HG03575 (cell line): ENCODE results near the gene PBRM1.

ENCODE experiments used
- ATAC-seq: cut with Tn5 transposase; IDR thresholded peaks from one replicate; pipeline ENCODE4 v1.9.1; 2021; ENCODE audit not compliant: unreplicated experiment, insufficient number of reproducible peaks, low FRiP score; ENCODE audit errors: extremely low read depth

Gene PBRM1

DNA sequence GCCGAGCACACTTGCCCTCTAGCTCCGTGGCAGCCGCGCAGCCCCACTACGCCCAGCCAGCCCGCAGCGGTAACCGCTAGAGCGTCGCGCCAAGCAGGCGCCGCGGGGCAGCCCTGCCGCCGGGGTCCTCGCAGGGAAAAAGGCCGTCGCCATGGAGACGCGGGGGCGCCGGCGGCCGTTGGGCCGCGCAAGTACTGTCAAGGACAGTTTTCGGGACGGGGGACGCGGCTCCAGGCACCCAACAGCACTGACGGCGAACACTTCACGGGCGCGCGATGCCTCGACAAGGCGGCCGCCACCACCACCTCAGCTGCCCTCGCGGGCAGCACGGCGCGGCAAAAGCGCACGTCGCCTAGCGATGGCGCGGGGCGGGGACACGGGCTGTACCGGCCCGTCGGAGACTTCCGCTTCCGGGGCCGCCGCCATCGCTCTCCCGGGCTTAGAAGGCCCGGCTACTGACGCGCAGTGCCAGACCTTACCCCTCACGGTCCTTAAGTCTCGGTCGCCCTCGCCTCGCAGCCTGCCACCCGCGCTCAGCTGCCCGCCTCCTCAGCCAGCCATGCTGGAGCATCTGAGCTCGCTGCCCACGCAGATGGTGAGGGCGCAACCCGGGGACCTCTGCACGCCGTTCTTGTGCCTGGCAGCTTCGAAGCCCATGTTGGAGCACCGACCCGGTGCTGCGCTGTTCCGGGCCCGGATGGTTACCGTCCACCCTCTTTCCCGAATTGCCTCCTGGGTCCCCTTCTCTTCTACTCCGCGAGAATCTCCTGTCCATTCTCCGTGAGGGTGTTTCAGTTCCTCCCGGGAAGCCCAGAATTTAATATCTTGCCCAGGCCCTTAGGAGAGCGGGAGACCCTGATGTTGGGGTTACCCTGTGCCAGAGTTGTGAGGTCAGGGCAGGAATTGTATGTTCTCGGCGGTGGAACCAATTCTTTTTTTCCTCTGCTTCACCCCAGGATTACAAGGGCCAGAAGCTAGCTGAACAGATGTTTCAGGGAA lies 20.3 kb upstream of the PBRM1 start, which contains the start of the genes GLT8D1 and SPCS1:
Gene GLT8D1 (minus strand): TSS at position 104 of the 999 bp plus-strand sequence. CDS start 5,331 bp downstream, outside the sequence.
Gene SPCS1 (plus strand): TSS at position 419 of the 999 bp plus-strand sequence. CDS start 141 bp downstream, at position 560.
- ATAC-seq, result peak; percentile 24

DNA sequence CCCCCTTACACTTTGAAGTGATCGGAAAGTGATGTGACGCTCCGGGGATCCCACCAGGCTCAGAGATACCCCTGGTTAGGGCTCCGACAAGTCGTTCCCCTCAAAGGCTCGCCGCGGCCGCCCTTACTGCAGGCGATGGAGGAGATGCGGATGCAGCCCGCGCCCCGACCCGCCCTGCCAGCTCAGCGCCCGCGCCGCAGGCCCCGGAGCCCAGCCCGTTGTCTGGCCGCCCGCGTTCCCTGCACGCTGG lies 19.6 kb upstream of the PBRM1 start:
- ATAC-seq, result no peak

- ATAC-seq, result no peak
Observed at GRCh38 chr3:52704611-52705437, 19.1 kb upstream of the PBRM1 start.

GRCh38 chr3:52703341-52703740 lies 17.6 kb upstream of the PBRM1 start:
- no peak for ATAC-seq

GRCh38 chr3:52697632-52697965 lies 11.9 kb upstream of the PBRM1 start:
- no peak for ATAC-seq

GRCh38 chr3:52696830-52697631 lies 11.3 kb upstream of the PBRM1 start:
- no peak for ATAC-seq

- no peak for ATAC-seq
Observed at GRCh38 chr3:52695798-52696671, 10.3 kb upstream of the PBRM1 start.

GRCh38 chr3:52694528-52695189 lies 8.9 kb upstream of the PBRM1 start:
- ATAC-seq, result no peak

- no peak for ATAC-seq
Observed at GRCh38 chr3:52693071-52693470, 7.4 kb upstream of the PBRM1 start.

DNA sequence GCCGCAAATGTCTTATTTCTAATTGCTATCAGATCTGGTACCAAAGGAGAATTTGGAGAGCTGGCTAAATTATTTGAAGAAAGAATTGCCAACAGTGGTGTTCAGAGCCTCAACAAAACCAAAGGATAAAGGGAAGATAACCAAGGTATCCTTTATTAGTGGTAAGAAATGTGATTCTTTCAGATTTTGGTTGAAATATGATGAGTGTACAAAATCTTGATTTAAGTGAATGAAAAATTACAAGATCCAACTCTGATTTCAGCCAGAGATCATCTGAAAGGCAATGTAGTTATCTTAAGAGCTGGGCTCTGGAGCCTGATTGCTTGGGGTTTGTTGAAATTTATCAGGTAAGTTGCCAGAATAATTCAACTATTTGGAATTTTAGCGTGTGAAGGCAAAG lies 4.8 kb upstream of the PBRM1 start:
- no peak for ATAC-seq

DNA sequence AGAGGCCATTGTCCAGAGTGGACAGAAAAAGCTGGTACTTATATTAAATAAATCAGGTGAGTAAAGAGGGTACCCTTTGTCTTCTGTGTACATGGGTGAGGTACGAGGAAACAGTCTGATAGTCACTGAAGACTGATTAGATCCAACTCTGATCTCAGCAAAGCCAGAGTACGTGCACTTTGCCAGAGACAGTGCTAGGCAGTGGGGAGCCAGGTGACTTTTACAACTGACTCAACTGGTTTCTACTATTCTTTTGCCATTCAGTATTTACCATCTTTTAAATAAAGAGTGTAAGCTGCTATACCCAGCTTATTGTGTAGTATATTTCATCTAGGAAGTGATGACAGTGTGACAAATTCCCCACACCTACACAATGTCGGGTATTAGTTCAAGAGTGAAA lies 3.4 kb upstream of the PBRM1 start:
- no peak for ATAC-seq

DNA sequence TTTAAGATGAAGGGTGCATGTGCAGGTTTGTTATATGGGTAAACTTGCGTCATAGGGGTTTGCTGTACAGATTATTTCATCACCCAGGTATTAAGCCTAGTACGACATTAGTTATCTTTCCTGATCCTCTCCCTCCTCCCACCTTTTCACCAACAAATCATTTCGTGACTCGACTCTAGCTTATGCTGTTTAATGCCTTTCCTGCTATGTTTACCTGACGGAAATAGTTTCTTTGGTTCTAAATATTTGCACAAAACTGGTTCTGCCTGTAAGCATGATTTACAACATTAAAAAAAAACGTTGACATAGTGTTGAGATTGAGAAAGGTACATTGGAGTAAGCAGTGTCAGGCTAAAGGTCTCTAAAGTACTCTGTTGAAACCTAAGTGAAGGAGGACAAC lies 2.6 kb upstream of the PBRM1 start:
- no peak for ATAC-seq

GRCh38 chr3:52685285-52685708 lies 416 bp downstream of the PBRM1 start:
- ATAC-seq, result no peak

GRCh38 chr3:52684184-52684583 lies 1.5 kb downstream of the PBRM1 start:
- ATAC-seq, result no peak

DNA sequence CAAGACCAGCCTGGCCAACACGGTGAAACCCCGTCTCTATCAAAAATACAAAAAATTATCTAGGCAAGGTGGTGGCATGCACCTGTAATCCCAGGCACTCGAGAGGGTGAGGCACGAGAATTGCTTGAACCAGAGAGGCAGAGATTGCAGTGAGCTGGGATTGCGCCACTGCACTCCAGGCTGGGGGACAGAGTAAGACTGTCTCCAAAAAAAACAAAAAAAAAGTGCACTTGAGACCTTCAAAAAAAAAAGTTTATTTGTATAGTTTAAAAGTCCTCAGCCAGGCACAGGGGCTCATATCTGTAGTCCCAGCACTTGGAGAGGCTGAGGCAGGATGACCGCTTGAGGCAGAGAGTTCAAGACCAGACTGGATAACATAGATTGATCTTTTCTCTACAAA lies 2.1 kb downstream of the PBRM1 start:
- ATAC-seq, result no peak

DNA sequence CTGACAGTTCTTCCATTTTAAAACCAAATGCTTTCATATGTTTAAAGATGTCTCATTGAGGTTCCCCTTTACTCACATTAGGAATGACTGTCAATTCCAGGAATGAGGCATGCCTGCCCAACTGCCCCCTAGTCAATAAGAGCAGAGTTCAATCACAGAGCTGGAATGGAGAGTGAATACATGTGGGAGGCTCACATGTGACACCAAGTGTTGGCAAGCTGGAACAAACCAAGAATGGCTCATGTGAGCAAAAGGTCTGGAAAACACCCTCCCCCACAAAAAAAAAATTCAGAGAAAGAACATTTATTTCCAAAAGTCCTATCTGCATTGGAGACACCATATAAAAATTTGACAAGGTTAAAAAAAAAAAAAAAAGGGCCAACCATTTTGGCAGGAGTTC lies 3.7 kb downstream of the PBRM1 start:
- ATAC-seq, result no peak

GRCh38 chr3:52681596-52681995 lies 4.1 kb downstream of the PBRM1 start:
- ATAC-seq, result no peak

DNA sequence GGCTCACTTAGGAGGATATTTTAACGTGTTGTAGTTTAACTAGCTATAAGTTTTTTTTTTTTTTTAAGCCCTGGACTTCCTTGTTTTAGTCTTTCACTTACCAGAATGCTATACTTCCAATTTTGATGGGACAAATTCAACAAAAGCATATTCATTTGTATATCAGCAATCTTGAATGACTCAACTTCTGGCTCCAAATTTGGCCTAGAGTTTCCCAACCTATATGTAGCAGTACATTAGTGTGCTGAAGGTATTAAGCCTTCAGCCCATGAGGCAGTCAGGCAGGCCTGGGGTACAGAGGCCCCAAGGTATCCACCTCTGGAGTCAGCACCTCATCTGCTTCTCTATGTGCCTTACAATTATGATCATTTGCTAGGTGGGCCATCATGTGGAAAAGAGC lies 5.9 kb downstream of the PBRM1 start:
- ATAC-seq, result no peak
